NT2/D1 (cell line): ENCODE results near the gene MAN1B1.

Experiments
- SUZ12 ChIP-seq: IDR thresholded peaks from 2 replicates; pipeline ENCODE4 v1.6.1; 2011; ENCODE audit not compliant: insufficient read length, insufficient read depth; ENCODE audit errors: extremely low read depth
- YY1 ChIP-seq: IDR thresholded peaks from 2 replicates; pipeline ENCODE4 v1.6.1; 2011; ENCODE audit not compliant: insufficient read length, insufficient read depth
- ZNF274 ChIP-seq: IDR thresholded peaks from 2 replicates; pipeline ENCODE4 v1.6.1; 2011; ENCODE audit warnings: mild to moderate bottlenecking, low read depth, low read length

- TF ChIP-seq YY1 (no peak), ZNF274 (no peak), SUZ12 (no peak)
These were observed 22.7 kb downstream of the MAN1B1 start for GRCh38 chr9:137109250-137110146.
